SK-N-SH (cell line): ENCODE results near the gene COL23A1.

Source experiments
- CTCF ChIP-seq: fragments of 200-600 bp; sonication (generic); IDR thresholded peaks from 2 replicates; pipeline ENCODE4 v1.6.1; 2017; ENCODE audit warnings: antibody characterized with exemption, mild to moderate bottlenecking, moderate library complexity
- ELF1 ChIP-seq: IDR thresholded peaks from 2 replicates; pipeline ENCODE4 v1.4.0; 2012
- EP300 ChIP-seq, 2 experiments: IDR thresholded peaks; 2 replicates each; pipeline versions ENCODE4 v1.4.0 to v1.6.1; 2012; ENCODE audit warnings: borderline replicate concordance in 1 of 2, low read depth in 1 of 2, low read length in 1 of 2
- FOXJ3 ChIP-seq: sonication (generic); formaldehyde crosslinking; IDR thresholded peaks from 2 replicates; pipeline ENCODE4 v1.5.1; 2020; ENCODE audit warnings: mild to moderate bottlenecking, missing genetic modification reagents
- GATA2 ChIP-seq: sonication (generic); formaldehyde crosslinking; IDR thresholded peaks from 2 replicates; pipeline ENCODE4 v1.5.0; 2020; ENCODE audit warnings: mild to moderate bottlenecking, missing genetic modification reagents
- JUND ChIP-seq: IDR thresholded peaks from 2 replicates; pipeline ENCODE4 v1.4.0; 2012
- MXI1 ChIP-seq: IDR thresholded peaks from 2 replicates; pipeline ENCODE4 v1.6.1; 2012; ENCODE audit warnings: mild to moderate bottlenecking, low read depth, low read length, improper control_type of control experiment
- RAD21 ChIP-seq: IDR thresholded peaks from 2 replicates; pipeline ENCODE4 v1.6.1; 2012; ENCODE audit warnings: mild to moderate bottlenecking, low read length
- REST ChIP-seq: IDR thresholded peaks from 2 replicates; pipeline ENCODE4 v1.6.1; 2012; ENCODE audit warnings: mild to moderate bottlenecking, low read depth, low read length, moderate library complexity
- SIN3A ChIP-seq: IDR thresholded peaks from 2 replicates; pipeline ENCODE4 v1.6.1; 2012; ENCODE audit warnings: low read depth, mild to moderate bottlenecking, low read length, moderate library complexity, borderline replicate concordance
- USF1 ChIP-seq: IDR thresholded peaks from 2 replicates; pipeline ENCODE4 v1.4.0; 2012; ENCODE audit warnings: low read depth, borderline replicate concordance

- no peak for TF ChIP-seq CTCF
- TF ChIP-seq SIN3A = no peak
- no peak for TF ChIP-seq FOXJ3 (CRISPR knock-in tag)
- TF ChIP-seq EP300 (IDR thresholded peaks at IDR 0.05; ENCODE audit: borderline replicate concordance in 1 of 2, low read depth in 1 of 2, low read length in 1 of 2) = no peak
- TF ChIP-seq GATA2 (CRISPR knock-in tag) = no peak
- no peak for TF ChIP-seq REST
- no peak for TF ChIP-seq MXI1
- TF ChIP-seq ELF1 = no peak
- TF ChIP-seq RAD21 = no peak
- TF ChIP-seq USF1 = no peak
- TF ChIP-seq JUND = no peak
Observed at GRCh38 chr5:178477802-178478201, 112.4 kb downstream of the COL23A1 start.
